ENCODE results near the gene SYP. TPM values are rescaled to one million over a fixed set of nuclear protein-coding genes. Genes with fewer than 3 reads are reported as not detected.

The SYP gene
- total and polyA plus RNA-seq, 9 of the 15 experiments (the other 6 are each of a cell fraction or from before 2014, with no cell fraction given) = 0.48 to 5.1 (median 2.6) TPM

GRCh38 chrX:49209434-49210251 lies 9.7 kb upstream of the SYP start:
- no TSS peak for BruUV-seq (replicated peaks)
- Histone ChIP-seq H3K4me1 (replicated peaks in 1 of 2; ENCODE audit: control insufficient read depth in 2 of 2, insufficient read depth in 2 of 2, low read length in 2 of 2) (peaks cover 0 to 11% of the 10 kb centered on the region in 2 experiments; a peak in 3 of 5 replicates), H3K9ac (ENCODE audit: insufficient read depth in 1 of 2, low read depth in 2 of 2, low read length in 2 of 2) (0 out of 4 replicates have a peak overlapping the region, but pooled peaks of 1 of the 2 experiments have one; percentile 48), H3K9me1 (ENCODE audit: control insufficient read depth, insufficient read depth, low read length) (no peaks in the 10 kb centered on the region), H3K9me3 (replicated peaks; ENCODE audit: control insufficient read depth, insufficient read depth, low read depth, low read length) (no peaks in the 10 kb centered on the region), H4K20me1 (replicated peaks; ENCODE audit: control insufficient read depth, insufficient read depth, low read length) (no peaks in the 10 kb centered on the region), H3K27me3 (ENCODE audit: control insufficient read depth in 2 of 2, insufficient read depth in 2 of 2, low read length in 2 of 2) (no peaks in the 10 kb centered on the region; a peak in 1 of 5 replicates), H3K4me2 (ENCODE audit: insufficient read depth, low read length) (no peak overlapping the region), H3K27ac (ENCODE audit: extremely low read depth, low read depth, low read length) (no peak overlapping the region), H3K36me3 (ENCODE audit: control insufficient read depth, insufficient read depth, low read length) (no peaks in the 10 kb centered on the region), H2AFZ (ENCODE audit: low read depth, low read length) (0 out of 2 replicates have a peak overlapping the region, but pooled peaks have one; percentile 58), H3K4me3 (no peak overlapping the region), H3K79me2 (ENCODE audit: control insufficient read depth, insufficient read depth, low read length) (no peaks in the 10 kb centered on the region)
- ChIA-PET POLR2A (interaction anchor here (0.6 to 1.3 kb wide), 3 partner anchors 12 to 524 kb away, joined by 3 read pairs; no protein-coding TSS in a partner anchor), CTCF (ENCODE audit: low intra/inter-chr PET ratio) (no interaction called here)
- intact Hi-C loops (cut with micrococcal nuclease) (no loop called here), in situ Hi-C loops (cut with MboI) (no loop called here)
- WGBS (ENCODE audit: insufficient coverage, low coverage, missing lambda C conversion rate) = 5% methylated on average over 12 of the region's 28 CpGs
- DNase-seq (ENCODE audit: extremely low read depth in 1 of 4, low spot score in 3 of 4) (peak; percentile 37 to 57 (median 45)), ATAC-seq (peak; percentile 67), FAIRE-seq (no peak)
- TF ChIP-seq VEZF1 (CRISPR knock-in tag; IDR thresholded peaks at IDR 0.05) (0 out of 2 replicates have a peak, but pooled peaks have one; percentile 18), BCLAF1 (IDR thresholded peaks at IDR 0.05; ENCODE audit: borderline replicate concordance in 1 of 2, control insufficient read depth in 1 of 2, low read depth in 2 of 2, low read length in 1 of 2) (no peak), ATF3 (IDR thresholded peaks at IDR 0.05) (peak; percentile 75), ATF3 (CRISPR knock-in tag; conservative IDR thresholded peaks at IDR 0.05) (no peak), GABPB1 (CRISPR knock-in tag; IDR thresholded peaks at IDR 0.05) (no peak), RAD21 (CRISPR knock-in tag; conservative IDR thresholded peaks at IDR 0.05 in 1 of 2, IDR thresholded peaks at IDR 0.05 in 1 of 2) (peak in 1 of 2 experiments; percentile 18; a peak in 1 of 4 replicates), ZBED1 (IDR thresholded peaks at IDR 0.05) (no peak), CTCF (IDR thresholded peaks at IDR 0.05 in 2 of 3, conservative IDR thresholded peaks at IDR 0.05 in 1 of 3; ENCODE audit: insufficient read depth in 2 of 3, low read depth in 1 of 3, low read length in 3 of 3) (0 out of 6 replicates have a peak, but pooled peaks have one; percentile 3 to 24 (median 16)), ATF7 (IDR thresholded peaks at IDR 0.05) (peak; percentile 34; the same call in 1 of the 2 replicates), BRD9 (IDR thresholded peaks at IDR 0.05; ENCODE audit: low read depth, partially characterized antibody) (no peak), ZNF3 (CRISPR knock-in tag; IDR thresholded peaks at IDR 0.05) (no peak)
